HEK293 (cell line): Measurements from ENCODE around the gene MAP7.

Experiments used
- CTCF ChIA-PET: fragments of 350-600 bp; formaldehyde crosslinking; extraction: SDS; loops from one replicate; lab custom pipeline; 2021; ENCODE audit warnings: antibody characterized with exemption; lab: Yijun Ruan, JAX
- POLR2A ChIA-PET: fragments of 300-600 bp; formaldehyde crosslinking; extraction: SDS; loops from one replicate; lab custom pipeline; 2020; ENCODE audit warnings: antibody characterized with exemption, inconsistent platforms; lab: Yijun Ruan, JAX
- H3K27ac ChIP-seq: fragments of 200-500 bp; sonication (Bioruptor generic); 2 replicates; pipeline ENCODE4 v1.5.1; 2014; ENCODE audit warnings: low read depth, low read length, control low read depth, inconsistent platforms; ENCODE audit errors: extremely low read depth
- H3K36me3 ChIP-seq, 2 experiments: fragments of 200-500 bp in 1 of 2; sonication (Bioruptor generic) in 1 of 2; 1 replicate in 1 of 2; 2 replicates in 1 of 2; pipeline ENCODE4 v1.5.1; 2014 to 2017; ENCODE audit warnings: inconsistent platforms in 2 of 2, low read length in 2 of 2; ENCODE audit not compliant: control insufficient read depth in 2 of 2, insufficient read depth in 1 of 2
- H3K4me1 ChIP-seq: fragments of 200-500 bp; sonication (Bioruptor generic); 2 replicates; pipeline ENCODE4 v1.5.1; 2014; ENCODE audit warnings: mild to moderate bottlenecking, low read length, inconsistent platforms; ENCODE audit not compliant: control insufficient read depth, insufficient read depth
- H3K4me3 ChIP-seq: 2 replicates; pipeline ENCODE4 v1.5.1; 2011; ENCODE audit warnings: low read depth, mild to moderate bottlenecking, control low read depth, low read length, moderate library complexity
- H3K9me3 ChIP-seq: fragments of 200-500 bp; sonication (Bioruptor generic); 2 replicates; pipeline ENCODE4 v1.5.1; 2014; ENCODE audit warnings: low read depth, low read length, inconsistent platforms; ENCODE audit not compliant: control insufficient read depth, insufficient read depth
- FEZF1 ChIP-seq: fragments of 450-650 bp; formaldehyde crosslinking; IDR thresholded peaks from 2 replicates; pipeline ENCODE4 v1.5.1; 2016; ENCODE audit warnings: missing biosample characterization, missing genetic modification characterization
- OSR2 ChIP-seq: fragments of 450-650 bp; formaldehyde crosslinking; IDR thresholded peaks from 2 replicates; pipeline ENCODE4 v1.5.1; 2016; ENCODE audit warnings: missing biosample characterization, missing genetic modification characterization
- SCRT2 ChIP-seq: fragments of 450-650 bp; formaldehyde crosslinking; IDR thresholded peaks from 2 replicates; pipeline ENCODE4 v1.5.1; 2016; ENCODE audit warnings: missing biosample characterization, missing genetic modification characterization
- SP3 ChIP-seq: fragments of 450-650 bp; formaldehyde crosslinking; IDR thresholded peaks from 2 replicates; pipeline ENCODE4 v1.5.1; 2016; ENCODE audit warnings: missing biosample characterization, missing genetic modification characterization
- TSHZ1 ChIP-seq: fragments of 450-650 bp; formaldehyde crosslinking; IDR thresholded peaks from 2 replicates; pipeline ENCODE4 v1.5.1; 2016; ENCODE audit warnings: missing biosample characterization, missing genetic modification characterization, borderline replicate concordance
- WT1 ChIP-seq: fragments of 450-650 bp; formaldehyde crosslinking; IDR thresholded peaks from 2 replicates; pipeline ENCODE4 v1.5.1; 2016; ENCODE audit warnings: missing biosample characterization, missing genetic modification characterization
- ZBTB17 ChIP-seq: fragments of 450-650 bp; formaldehyde crosslinking; IDR thresholded peaks from 2 replicates; pipeline ENCODE4 v1.5.1; 2016; ENCODE audit warnings: missing biosample characterization, missing genetic modification characterization
- ZBTB49 ChIP-seq: fragments of 450-650 bp; formaldehyde crosslinking; IDR thresholded peaks from 2 replicates; pipeline ENCODE4 v1.5.1; 2016; ENCODE audit warnings: missing biosample characterization, missing genetic modification characterization, low read depth
- ZNF114 ChIP-seq: fragments of 450-650 bp; formaldehyde crosslinking; IDR thresholded peaks from 2 replicates; pipeline ENCODE4 v1.5.0; 2017; ENCODE audit warnings: missing biosample characterization, missing genetic modification characterization
- ZNF211 ChIP-seq: fragments of 450-650 bp; formaldehyde crosslinking; IDR thresholded peaks from 2 replicates; pipeline ENCODE4 v1.5.1; 2016; ENCODE audit warnings: low read depth, missing biosample characterization, missing genetic modification characterization
- ZNF214 ChIP-seq: fragments of 450-650 bp; formaldehyde crosslinking; IDR thresholded peaks from 2 replicates; pipeline ENCODE4 v1.5.1; 2017; ENCODE audit warnings: missing biosample characterization, mild to moderate bottlenecking, missing genetic modification characterization, borderline replicate concordance
- ZNF239 ChIP-seq: fragments of 450-650 bp; formaldehyde crosslinking; IDR thresholded peaks from 2 replicates; pipeline ENCODE4 v1.5.1; 2016; ENCODE audit warnings: missing biosample characterization, missing genetic modification characterization
- ZNF324 ChIP-seq: fragments of 450-650 bp; formaldehyde crosslinking; IDR thresholded peaks from 2 replicates; pipeline ENCODE4 v1.5.1; 2016; ENCODE audit warnings: missing biosample characterization, missing genetic modification characterization
- ZNF449 ChIP-seq: fragments of 450-650 bp; formaldehyde crosslinking; IDR thresholded peaks from 2 replicates; pipeline ENCODE4 v1.5.1; 2017; ENCODE audit warnings: missing biosample characterization, mild to moderate bottlenecking, missing genetic modification characterization, moderate library complexity
- ZNF629 ChIP-seq: fragments of 450-650 bp; formaldehyde crosslinking; IDR thresholded peaks from 2 replicates; pipeline ENCODE4 v1.5.1; 2017; ENCODE audit warnings: missing biosample characterization, missing genetic modification characterization
- ZNF692 ChIP-seq: fragments of 450-650 bp; formaldehyde crosslinking; IDR thresholded peaks from 2 replicates; pipeline ENCODE4 v1.5.1; 2016; ENCODE audit warnings: missing biosample characterization, missing genetic modification characterization
- ZNF707 ChIP-seq: fragments of 450-650 bp; formaldehyde crosslinking; IDR thresholded peaks from 2 replicates; pipeline ENCODE4 v1.5.1; 2016; ENCODE audit warnings: missing biosample characterization, missing genetic modification characterization
- ZNF785 ChIP-seq: fragments of 450-650 bp; formaldehyde crosslinking; IDR thresholded peaks from 2 replicates; pipeline ENCODE4 v1.5.1; 2016; ENCODE audit warnings: missing biosample characterization, missing genetic modification characterization
- ZXDB ChIP-seq: fragments of 450-650 bp; formaldehyde crosslinking; IDR thresholded peaks from 2 replicates; pipeline ENCODE4 v1.5.1; 2016; ENCODE audit warnings: missing biosample characterization, missing genetic modification characterization
- TF ChIP-seq, protein P1 (sequence below): fragments of 450-650 bp; formaldehyde crosslinking; IDR thresholded peaks from 2 replicates; pipeline ENCODE4 v1.5.1; 2016; ENCODE audit warnings: missing biosample characterization, missing genetic modification characterization

MAP7 gene

GRCh38 chr6:136307351-136307750 is 242.9 kb downstream of the MAP7 start:
- ChIA-PET CTCF (interaction anchor here (0.6 kb wide), 1 partner anchor 639 kb away, joined by 3 read pairs; no protein-coding TSS in a partner anchor), POLR2A (no interaction called here)
- TF ChIP-seq ZBTB49 (no peak), ZNF239 (tag by site-specific recombination) (no peak), ZNF785 (tag by site-specific recombination) (no peak), ZNF629 (tag by site-specific recombination) (no peak)
- Histone ChIP-seq H3K9me3 (no peaks in the 10 kb centered on the region), H3K4me3 (no peak overlapping the region), H3K27ac (no peak overlapping the region), H3K36me3 (no peaks in the 10 kb centered on the region), H3K4me1 (no peaks in the 10 kb centered on the region)

DNA sequence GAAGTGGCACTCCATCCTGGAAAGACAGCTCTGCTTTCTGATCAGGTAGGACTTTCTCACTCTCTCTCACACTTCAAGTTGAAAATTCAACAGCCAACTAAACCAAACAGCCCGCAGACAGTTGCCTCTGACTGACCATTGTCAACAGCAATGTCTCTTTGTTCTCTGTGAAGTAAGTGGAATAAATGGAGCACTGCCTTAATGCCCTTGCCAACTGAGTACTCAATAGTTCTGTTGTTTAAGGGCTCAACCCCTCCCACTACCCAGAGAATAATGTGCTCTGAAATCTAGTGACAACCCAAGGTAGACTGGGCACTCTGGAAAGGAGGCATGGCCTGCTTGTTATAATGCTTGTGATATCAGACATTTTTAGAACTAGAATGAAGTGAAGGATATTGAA is 243.8 kb downstream of the MAP7 start:
- CTCF ChIA-PET, result interaction anchor here (0.6 kb wide), 1 partner anchor 104 kb away, joined by 3 read pairs; no protein-coding TSS in a partner anchor
- TF ChIP-seq OSR2 (tag by site-specific recombination) (no peak), SCRT2 (tag by site-specific recombination) (no peak), ZNF707 (tag by site-specific recombination) (no peak), WT1 (tag by site-specific recombination) (no peak), ZNF449 (tag by site-specific recombination) (no peak), TSHZ1 (tag by site-specific recombination) (no peak), ZNF324 (tag by site-specific recombination) (no peak), ZBTB17 (tag by site-specific recombination) (no peak), ZXDB (tag by site-specific recombination) (no peak), ZNF692 (tag by site-specific recombination) (no peak), SP3 (tag by site-specific recombination) (no peak), ZNF114 (tag by site-specific recombination) (no peak), ZNF211 (tag by site-specific recombination) (no peak), FEZF1 (tag by site-specific recombination) (no peak), ZNF214 (tag by site-specific recombination) (no peak)
- TF ChIP-seq, protein P1, sequence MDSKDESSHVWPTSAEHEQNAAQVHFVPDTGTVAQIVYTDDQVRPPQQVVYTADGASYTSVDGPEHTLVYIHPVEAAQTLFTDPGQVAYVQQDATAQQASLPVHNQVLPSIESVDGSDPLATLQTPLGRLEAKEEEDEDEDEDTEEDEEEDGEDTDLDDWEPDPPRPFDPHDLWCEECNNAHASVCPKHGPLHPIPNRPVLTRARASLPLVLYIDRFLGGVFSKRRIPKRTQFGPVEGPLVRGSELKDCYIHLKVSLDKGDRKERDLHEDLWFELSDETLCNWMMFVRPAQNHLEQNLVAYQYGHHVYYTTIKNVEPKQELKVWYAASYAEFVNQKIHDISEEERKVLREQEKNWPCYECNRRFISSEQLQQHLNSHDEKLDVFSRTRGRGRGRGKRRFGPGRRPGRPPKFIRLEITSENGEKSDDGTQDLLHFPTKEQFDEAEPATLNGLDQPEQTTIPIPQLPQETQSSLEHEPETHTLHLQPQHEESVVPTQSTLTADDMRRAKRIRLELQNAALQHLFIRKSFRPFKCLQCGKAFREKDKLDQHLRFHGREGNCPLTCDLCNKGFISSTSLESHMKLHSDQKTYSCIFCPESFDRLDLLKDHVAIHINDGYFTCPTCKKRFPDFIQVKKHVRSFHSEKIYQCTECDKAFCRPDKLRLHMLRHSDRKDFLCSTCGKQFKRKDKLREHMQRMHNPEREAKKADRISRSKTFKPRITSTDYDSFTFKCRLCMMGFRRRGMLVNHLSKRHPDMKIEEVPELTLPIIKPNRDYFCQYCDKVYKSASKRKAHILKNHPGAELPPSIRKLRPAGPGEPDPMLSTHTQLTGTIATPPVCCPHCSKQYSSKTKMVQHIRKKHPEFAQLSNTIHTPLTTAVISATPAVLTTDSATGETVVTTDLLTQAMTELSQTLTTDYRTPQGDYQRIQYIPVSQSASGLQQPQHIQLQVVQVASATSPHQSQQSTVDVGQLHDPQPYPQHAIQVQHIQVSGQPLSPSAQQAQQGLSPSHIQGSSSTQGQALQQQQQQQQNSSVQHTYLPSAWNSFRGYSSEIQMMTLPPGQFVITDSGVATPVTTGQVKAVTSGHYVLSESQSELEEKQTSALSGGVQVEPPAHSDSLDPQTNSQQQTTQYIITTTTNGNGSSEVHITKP, result no peak

More for the DNA sequence above, 243.8 kb downstream of the MAP7 start:
- Histone ChIP-seq H3K36me3 (no peaks in the 10 kb centered on the region), H3K4me3 (no peak overlapping the region), H3K9me3 (no peaks in the 10 kb centered on the region), H3K4me1 (no peaks in the 10 kb centered on the region), H3K27ac (no peak overlapping the region)
- POLR2A ChIA-PET, result interaction anchor here (0.7 kb wide), 1 partner anchor 17 kb away, joined by 4 read pairs; the partner anchor contains the start of gene BCLAF1
